GM19023 (cell line): ENCODE results near the gene RAI1.

Experiments used
- ATAC-seq: cut with Tn5 transposase; IDR thresholded peaks from one replicate; pipeline ENCODE4 v1.9.1; 2021; ENCODE audit warnings: mild to moderate bottlenecking, moderate library complexity; ENCODE audit not compliant: unreplicated experiment

Gene RAI1

DNA sequence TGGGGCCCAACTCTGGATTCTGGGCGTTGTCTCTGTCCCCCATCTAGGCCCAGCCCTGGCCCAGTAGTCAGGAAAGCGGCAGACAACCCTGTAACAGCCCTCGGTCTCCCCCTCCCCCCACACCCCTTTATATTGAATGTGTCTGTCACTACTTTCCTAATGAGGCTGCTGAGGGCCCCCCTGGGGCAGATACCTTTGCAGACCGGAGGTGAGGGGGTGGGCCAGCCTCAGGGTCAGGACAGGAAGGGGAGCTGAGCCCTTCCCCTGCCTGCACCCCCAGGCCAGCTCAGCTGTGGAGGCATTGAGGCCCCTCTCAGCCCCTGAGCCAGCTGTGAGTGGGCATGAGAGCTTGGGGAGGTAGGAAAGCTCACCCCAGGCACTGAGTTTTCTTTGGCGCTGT is 17.1 kb downstream of the RAI1 start:
- no peak for ATAC-seq

DNA sequence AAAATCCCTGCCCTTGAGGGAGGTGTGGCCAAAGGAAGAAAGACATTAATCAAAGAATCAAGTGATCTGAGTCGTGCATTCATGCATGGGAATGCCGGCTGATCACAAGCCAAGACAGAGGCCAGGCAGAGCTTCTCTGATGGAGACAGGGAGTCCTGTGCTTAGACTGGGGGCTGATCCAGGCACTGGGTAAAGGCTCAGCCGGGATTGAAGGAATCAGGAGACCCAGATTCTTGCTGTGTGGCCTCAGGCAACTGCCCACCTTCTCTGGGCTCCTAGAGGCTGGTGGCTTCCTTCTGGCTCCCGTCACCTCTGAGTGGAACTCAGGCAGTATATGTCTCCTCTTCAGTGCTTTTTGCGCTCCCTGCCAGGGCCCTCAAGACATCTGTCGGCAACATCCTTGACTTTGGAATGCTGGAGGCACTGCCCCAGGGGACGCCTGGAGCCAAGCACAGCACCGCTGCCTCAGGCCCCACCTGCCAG is 17.7 kb downstream of the RAI1 start:
- no peak for ATAC-seq

DNA sequence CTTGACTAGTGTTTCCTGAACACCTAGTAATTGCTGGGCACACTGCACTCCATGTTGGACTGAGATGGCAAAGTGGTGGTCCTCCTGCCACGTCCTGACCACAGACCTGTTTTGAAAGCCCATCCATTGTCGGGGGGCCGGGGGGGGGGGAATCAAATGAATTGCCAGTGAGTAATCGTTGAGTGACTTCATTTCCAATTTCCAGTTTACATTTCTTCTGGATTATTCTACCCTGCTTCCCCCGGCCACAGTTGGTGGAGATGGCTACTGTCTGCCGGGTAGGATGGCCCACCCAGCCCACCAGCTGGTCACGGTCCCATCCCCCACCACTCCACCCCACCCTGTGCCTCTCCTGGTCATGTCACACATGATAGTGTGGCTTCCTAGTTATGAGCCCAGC is 18.2 kb downstream of the RAI1 start:
- no peak for ATAC-seq

DNA sequence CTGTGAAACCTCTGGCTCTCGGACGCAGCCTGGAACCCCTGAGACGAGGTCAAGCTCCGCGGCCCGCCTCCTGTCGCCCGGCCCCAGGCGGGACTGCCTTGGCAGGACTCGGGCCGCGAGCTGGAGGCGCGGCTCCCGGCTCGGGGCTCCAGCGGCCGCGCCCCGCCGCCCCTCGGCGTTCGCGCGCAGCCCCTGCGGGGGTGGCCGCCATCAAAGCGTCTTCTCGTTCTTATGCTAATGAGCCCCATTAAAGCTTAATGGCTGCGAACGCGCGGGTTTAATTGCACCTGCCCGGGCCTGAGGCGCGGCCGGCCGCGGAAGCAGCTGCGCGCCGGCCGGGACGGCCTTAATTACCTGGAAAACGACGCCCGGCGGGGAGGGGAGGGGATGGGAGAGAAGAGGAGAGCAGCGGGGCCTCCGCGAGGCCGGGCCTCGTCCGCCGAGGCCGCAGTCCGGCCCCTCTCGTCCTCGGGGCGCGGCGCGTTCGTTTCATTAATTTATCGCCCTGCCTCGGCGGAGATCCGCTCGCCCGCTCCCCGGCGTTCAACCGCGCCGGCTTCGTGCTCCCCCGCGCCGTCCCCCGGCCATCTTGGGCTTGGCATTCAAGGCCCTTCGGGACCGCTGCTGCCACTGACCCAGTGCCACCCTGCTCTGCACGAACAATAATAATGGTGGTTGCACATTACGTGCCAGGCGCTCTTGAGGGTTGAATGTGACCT is 19.2 kb downstream of the RAI1 start:
- no peak for ATAC-seq

DNA sequence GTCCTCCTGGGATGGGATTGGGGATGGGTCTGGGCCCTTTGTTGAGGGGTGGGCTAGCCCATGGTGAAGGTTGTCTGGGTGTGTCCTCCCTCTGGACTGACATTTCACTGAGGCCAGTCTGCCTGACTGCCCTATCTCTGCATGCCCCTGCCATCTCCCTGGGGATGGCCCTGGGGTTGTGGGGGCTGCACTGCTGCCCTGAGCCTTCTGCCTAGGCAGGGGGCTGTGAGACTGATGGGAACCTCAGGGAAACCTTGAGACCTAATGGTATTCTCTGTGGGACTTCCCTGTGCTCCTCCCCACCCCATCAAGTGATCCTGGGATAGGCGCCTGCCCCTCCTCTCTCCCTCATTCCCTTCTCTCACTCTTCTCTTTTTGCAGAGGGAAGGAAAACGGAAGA is 19.9 kb downstream of the RAI1 start:
- no peak for ATAC-seq

DNA sequence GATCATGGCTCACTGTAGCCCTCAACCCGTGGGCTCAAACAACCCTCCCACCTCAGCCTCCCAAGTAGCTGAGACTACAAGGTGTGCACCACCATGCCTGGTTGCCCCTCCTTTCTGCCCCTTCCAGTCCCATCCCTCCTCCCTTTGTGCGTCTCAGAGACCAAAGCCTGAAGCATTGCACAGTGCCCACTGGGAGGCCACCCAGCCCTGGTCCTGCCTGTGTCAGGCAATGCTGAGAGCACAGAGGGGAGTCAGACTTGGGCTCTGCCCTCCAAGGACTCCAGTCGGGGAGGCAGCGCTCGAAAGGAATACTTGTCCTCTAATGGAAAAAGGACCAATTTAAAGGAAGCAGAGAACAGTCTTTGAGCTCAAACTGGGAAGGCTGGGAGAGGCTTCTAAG is 20.4 kb downstream of the RAI1 start:
- ATAC-seq = no peak

DNA sequence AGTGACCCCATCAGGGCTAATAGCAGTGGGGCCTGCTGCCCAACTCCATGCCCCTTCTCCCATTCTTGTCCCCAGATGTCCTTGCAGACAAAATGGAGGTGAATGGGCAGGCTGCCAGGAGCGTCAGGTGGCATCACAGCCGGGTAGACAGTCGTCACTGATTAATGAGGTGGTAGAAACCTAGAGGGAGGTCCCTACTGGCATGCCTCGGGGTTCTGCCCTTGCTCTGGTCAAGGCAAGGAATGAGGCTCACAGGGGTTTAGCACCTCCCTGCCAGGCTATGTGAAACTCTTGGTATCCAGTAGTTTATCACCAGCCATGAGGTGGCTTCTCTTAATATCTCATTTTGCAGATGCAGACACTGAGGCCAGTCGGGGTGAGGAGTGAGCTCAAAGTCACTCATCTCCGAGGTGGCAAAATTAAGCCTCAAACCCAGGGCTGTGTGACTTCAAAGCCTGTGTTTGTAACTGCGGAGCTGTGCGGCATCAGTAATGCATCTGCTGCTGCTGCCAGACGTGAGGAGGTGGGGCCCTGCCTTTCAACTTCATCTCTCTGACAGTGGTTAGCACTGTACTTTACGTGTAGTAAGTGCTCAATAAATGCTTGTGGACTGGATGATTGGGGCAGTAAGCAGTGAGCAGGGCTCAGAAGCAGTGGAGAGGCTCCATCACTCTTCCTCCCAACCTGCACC is 21.3 kb downstream of the RAI1 start:
- no peak for ATAC-seq

DNA sequence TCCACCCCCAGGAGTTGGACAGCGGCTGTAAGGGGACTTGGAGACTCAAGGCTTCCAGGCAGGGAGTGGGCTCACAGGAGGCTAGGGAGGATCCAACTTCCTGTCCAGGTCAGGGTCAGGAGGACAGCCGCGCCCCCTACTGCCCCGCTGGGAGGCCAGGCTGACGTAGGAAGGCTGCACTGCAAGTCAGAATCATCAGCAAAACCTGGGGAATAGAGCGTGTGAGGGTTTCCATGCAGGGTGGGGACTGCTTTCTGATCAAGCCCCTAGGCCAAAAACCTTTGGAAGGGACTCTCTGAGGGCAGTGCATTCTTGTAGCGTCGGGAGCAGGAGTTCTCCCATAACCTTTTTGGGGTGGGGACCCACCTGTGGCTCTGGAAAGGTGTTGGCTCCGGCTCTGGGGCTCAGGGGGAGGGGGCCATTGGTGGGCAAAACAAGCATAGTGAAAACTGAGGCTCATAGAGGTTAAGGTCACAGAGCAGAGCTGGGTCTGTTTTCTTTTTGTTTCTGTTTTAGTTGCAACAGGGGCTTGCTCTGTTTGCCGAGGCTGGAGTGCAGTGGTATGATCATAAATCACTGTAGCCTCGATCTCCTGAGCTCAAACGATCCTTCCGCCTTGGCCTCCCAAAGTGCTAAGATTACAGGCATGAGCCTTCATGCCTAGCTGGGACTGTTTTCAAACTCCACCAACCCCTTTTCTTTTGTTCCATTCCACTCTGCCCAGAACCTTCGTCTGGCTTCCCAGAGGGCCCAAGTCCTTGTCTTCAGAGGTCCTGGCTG is 22.1 kb downstream of the RAI1 start:
- ATAC-seq = no peak

DNA sequence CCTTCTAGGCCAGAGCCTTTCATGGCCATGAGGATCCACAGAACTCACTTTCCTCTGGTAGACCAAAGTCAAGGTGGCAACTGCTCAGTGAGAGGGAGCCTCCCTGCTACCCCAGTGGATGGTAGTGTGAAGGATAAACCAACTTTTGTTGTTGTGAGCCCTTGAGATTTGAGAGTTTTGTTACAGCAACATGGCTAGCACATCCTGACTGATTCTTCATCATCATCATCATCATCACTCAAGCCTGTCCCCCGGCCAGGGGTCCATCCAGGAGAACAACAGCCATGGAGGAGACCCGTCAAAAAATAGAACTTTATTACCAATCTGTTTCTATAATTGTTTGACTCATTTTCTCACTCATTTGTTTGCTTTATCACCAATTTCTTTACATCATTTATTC is 23.7 kb downstream of the RAI1 start:
- ATAC-seq = no peak

DNA sequence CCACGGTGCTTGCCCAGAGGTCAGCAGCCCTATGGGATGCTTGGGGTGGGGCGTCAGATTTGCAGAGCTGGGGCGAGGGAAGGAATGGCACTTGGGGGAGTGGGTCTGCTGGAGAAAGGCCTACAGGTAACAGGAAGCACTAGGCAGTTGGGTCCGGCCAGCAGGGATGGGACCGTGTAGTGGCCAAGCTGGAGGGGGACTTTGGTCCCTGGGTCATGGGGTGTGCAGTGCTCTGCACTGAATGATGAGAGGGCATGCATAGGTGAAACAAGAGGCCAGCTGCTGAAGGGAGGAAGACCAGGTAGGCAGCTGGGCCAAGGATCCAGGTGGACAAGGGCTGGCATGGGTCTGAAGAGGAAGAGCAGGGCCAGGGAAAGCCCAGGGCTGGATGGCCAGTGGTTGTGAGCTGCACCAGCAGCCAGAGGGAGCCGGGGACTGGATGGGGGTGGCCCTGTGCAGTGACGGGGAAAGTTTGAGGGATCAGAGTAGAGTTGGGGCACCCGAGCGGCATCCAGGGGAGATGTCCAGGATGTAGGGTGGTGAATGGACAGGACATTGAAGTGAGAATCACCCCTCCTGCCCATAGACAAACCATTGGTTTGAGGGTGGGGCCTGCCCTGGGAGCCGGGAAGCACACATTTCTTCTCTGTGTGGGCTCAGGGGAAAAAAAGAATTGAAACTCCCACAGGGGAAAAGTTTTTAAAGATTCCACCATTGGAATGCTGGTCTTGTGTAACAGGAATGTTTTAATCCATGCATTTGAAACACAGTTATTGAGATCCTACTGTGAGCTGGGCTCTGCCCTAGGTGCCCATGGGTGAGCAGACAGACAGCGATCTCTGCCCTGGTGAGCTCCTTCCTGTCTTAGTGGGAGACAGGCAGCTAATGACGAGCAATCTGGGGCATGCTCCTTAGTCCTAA is 25.1 kb downstream of the RAI1 start:
- ATAC-seq = no peak

DNA sequence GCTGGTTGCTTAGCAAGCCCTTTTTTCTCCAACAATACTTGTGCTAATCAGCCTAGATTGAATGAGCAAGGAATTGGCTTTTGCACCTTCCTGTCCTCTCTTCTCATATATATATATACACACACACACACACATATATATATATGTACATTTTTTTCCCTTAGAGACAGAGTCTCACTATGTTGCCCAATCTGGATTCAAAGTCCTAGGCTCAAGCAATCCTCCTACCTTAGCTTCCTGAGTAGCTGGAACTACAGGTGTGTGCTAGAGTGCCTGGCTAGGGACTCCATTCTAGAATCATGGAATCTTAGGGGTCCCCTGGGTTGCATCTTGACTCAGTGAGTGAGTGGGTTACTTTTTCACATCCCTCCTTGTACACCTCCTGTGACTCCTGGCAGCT is 27.0 kb downstream of the RAI1 start:
- ATAC-seq = no peak

DNA sequence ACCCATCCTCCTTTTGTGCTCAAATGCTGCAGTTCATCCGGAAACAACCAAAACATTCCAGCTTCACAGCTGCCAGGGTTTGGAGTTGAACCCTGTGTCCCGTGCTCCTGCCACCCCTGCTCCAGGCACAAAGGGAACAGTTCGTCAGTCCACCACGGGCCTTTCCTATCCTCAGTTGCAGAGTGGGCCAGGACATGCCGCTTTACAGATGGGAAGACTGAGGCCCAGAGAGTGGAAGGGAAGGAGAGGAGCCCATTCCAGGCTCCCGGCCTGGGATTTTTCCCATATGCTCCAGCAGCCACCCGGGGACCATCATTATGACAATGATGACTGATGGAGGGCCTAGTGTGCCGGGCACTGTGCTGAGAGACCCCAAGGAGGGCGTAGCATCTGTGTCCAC is 27.6 kb downstream of the RAI1 start:
- ATAC-seq = no peak

DNA sequence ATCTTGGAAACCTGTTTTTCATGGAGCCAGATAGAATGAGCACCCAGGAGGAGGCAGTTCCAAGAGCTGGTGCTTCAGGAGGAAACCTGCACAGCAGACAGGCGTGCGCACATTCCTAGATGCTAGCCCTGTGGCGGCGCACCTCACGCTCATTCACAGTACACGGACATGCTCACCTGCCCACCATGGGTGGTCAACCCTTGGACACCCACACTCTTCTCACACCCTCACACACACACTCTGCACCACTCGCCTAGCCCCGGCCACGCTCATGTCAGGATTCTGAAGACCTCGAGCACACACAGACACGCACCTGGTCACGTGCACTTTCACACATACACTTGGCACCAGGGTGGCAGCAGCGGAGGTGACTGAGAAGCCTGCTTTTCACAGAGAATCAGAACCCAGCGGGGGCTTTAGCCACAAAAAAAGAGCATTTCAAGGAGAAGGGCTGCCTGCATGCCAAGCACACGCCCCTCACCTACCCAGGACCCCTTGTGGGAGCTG is 28.6 kb downstream of the RAI1 start:
- no peak for ATAC-seq

DNA sequence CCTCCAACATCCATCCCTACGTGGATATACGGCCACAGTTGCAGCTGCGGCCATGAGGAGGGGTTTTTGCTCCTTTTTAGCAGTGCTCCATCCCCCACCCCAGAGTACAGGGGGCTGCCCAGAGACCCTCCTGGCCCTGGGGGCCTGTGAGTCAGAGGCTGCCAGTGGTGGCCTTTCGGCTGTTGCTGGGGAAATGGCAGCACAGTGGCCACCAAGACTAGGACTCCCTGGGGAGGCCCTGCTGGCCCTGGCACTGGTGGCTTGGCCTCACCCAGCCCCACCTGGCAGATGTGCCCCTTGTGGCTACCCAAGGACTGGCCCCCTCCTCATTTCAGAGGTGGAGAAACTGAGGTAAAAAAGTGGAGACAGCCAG is 29.1 kb downstream of the RAI1 start:
- no peak for ATAC-seq

DNA sequence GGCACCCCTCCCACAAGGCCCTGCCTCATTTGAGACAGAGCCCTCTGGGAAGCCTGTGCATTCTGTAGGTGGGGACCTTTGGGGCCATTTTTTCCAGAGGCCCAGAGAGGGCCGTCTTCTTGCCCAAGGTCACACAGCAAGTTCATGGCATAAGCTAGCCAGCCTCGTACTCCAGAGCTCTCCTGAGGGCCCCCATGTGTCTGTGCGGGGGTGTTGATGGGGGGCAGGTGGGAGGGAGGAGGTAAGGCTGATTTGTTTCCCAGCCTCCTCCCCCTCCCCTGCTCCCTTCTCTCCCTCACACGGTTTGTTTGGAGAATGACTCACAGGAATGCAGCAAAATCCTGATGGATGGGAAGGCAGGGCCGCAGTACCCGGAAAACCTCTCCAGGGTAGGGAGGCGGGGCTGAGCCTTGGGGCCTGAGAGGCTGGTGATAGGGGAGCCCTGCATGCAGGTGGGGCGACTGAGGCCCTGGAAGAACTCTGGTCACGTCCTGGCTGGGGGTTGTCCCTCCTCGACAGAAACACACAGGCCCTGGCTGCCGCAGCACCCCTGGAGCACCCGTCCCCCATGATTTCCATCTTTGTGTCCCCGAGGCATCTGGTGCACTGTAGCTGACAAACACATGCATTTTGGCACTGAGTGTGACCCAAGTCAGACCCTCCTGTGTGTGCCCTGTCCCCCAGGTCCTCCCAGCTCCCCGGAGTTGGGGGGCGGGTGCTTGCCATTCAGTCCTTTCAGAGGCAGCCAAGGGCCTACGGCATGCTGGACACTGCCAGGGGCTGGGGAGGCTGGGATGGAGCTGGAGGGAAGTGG is 29.7 kb downstream of the RAI1 start:
- ATAC-seq = no peak

DNA sequence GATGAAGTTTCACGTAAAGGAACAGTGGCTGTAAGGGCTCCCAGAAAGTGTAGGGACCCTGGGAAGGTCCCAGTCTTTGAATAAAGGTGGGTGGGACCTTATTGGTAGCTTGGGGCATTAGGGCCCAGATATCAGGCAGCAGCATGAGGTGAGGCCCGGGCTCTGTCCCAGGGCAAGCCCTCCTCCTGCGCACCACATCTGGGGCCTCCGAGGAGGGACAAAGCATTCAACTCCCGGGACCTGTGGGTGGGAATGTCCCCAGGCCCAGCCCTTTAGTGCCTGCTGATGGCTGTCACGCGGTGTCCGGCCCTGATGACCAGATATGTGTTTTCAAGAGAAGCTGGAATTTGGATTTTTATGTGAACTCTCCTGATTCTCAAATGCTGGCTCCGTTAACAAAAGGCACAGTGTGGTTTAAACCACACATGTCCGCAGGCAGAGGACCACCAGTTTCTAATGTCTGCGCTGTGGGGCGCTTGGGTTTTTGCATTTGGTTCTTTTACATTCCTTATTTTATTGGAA is 30.4 kb downstream of the RAI1 start:
- ATAC-seq = no peak

DNA sequence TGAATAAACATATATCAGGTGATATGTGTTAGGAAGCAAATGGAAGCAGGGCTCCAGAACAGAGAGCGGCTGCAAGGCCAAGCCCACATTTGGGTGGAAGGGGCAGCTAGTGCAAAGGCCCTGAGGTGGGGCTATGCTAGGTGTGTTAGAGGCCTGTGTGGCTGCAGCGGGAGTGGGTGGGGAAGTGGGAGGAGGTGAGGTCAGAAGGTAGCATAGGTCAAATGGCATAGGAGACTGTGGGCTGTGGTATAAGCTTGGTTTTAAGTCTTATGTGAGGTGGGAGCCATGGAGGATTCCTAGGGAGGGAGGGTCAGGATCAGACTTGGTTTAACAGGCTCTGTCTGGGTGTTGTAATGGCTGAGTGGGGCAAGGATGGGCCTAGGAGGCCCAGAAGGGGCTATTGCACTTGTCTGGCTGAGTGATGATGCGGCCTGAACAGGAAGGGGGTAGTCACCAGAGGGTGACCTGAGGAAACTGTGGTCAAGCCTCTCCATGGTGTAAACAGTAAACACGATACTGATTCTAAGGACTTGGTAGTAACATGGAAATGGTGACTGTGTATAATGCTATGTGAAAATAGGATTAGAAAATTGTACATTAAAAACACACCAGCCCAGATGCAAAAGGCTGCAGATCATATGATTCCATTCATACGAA is 31.1 kb downstream of the RAI1 start:
- ATAC-seq = peak; percentile 56

DNA sequence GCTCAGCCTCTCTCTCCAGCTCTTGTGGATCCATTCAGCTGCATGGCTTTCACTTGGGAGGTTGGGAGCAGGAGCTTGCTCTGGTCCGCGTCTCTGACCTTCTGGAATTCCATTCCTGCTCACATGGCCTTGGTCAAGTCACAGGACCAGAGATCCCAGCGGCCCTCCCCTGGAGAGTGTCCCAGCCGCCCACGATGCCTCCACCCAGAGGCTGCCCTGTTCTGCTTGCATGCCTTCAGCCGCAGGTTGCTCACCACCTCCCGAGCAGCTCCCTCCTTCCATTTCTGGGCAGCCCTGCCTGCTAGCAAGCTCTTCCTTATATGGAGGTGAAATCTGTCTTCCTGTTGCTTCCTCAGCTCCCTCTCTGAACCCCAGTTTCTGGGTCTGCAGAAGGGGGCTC is 32.6 kb downstream of the RAI1 start:
- ATAC-seq = no peak

DNA sequence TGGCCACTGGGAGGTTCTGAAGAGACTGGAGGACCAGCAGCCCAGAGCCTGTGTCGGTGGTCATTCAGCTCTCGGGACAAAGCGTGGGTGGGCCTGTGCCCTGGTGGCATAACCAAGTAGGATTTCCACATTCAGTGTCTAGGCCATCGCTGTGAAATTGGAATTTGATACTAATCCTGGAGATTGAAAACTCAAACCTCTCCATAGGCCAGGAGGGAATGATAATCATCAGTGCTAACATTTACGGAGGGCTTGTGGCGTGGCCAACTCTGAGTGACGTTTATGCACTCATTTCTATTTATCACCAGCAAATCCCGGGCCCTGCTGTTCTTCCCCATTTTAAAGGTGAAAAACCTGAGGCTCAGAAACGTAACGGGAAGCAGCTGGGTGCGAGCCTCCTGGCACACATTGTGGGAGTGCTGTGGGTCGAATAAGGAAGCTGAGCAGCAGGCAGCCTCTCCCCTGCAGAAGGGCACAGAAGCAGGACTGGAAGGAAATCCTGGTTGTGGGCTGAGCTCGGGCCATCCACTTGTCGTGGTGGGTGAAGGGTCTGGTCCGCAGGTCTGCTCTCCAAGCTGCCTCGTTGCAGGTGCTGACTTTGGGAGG is 33.1 kb downstream of the RAI1 start:
- no peak for ATAC-seq
